ENCODE results near the gene ANKHD1.

DNA sequence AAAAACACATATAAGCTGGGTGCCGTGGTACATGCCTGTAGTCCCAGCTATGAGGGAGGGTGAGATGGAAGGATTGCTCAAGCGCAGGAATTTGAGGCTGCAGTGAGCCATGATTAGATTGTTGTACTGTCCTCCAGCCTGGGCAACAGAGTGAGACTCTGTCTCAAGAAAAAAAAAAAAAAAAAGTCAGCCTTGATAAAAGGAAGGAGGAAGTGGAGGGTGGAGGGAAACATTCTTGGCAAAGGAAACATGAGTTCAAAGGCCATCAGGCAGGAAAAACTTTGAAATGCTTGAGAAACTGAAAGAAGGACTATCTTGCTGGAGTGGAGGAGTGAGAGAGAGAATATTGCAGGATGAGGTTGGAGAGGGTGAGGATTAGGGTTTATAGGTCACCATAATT is 18.3 kb upstream of the ANKHD1 start:
- TF ChIP-seq, protein P1, sequence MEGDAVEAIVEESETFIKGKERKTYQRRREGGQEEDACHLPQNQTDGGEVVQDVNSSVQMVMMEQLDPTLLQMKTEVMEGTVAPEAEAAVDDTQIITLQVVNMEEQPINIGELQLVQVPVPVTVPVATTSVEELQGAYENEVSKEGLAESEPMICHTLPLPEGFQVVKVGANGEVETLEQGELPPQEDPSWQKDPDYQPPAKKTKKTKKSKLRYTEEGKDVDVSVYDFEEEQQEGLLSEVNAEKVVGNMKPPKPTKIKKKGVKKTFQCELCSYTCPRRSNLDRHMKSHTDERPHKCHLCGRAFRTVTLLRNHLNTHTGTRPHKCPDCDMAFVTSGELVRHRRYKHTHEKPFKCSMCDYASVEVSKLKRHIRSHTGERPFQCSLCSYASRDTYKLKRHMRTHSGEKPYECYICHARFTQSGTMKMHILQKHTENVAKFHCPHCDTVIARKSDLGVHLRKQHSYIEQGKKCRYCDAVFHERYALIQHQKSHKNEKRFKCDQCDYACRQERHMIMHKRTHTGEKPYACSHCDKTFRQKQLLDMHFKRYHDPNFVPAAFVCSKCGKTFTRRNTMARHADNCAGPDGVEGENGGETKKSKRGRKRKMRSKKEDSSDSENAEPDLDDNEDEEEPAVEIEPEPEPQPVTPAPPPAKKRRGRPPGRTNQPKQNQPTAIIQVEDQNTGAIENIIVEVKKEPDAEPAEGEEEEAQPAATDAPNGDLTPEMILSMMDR (IDR thresholded peaks at IDR 0.05): no peak
- TF ChIP-seq POLR2A (IDR thresholded peaks at IDR 0.05): no peak

Measured in transverse colon (tissue), 3 donors.